Endothelial cell of umbilical vein (primary cell): ENCODE measurements around the gene RLF. TPM values are rescaled to one million over a fixed set of nuclear protein-coding genes. Genes with fewer than 3 reads are reported as not detected.

ENCODE experiments used
- BruUV-seq: library from RNA; stranded (reverse); fragments of 400-500 nt; replicated peaks from 2 replicates; lab custom pipeline; 2021; lab: Mats Ljungman, UMichigan
- CTCF ChIA-PET: fragments of 300-600, 350-600 bp; sonication (Branson Sonifier 250); formaldehyde crosslinking; loops from one replicate; lab custom pipeline; 2021; ENCODE audit warnings: antibody characterized with exemption, inconsistent platforms; lab: Charles Lee
- POLR2A ChIA-PET: fragments of 300-600, 350-600 bp; sonication (Branson Sonifier 250); formaldehyde crosslinking; loops from one replicate; lab custom pipeline; 2021; ENCODE audit warnings: antibody characterized with exemption, inconsistent platforms; lab: Charles Lee
- DNase-seq: peaks from one replicate; pipeline ENCODE4 v3.0.0-alpha.2; 2011; ENCODE audit warnings: low read depth, low spot score
- FAIRE-seq: peaks from 2 replicates; lab custom pipeline; 2011; peaks lifted over from hg19 to GRCh38; lab: Jason Lieb, UNC
- H2AFZ ChIP-seq: 2 replicates; pipeline ENCODE4 v1.6.0; 2012; ENCODE audit warnings: low read depth, low read length, control low read depth, inconsistent platforms
- H3K27ac ChIP-seq: 2 replicates; pipeline ENCODE4 v1.5.1; 2011; ENCODE audit warnings: low read depth, mild to moderate bottlenecking, control low read depth, low read length, moderate library complexity; ENCODE audit not compliant: insufficient read depth
- H3K27me3 ChIP-seq, 2 experiments: 2 replicates each; pipeline versions ENCODE4 v1.6.0 to v1.6.1; 2011; ENCODE audit warnings: low read length in 2 of 2, mixed read lengths in 1 of 2; ENCODE audit not compliant: control insufficient read depth in 2 of 2, insufficient read depth in 2 of 2
- H3K36me3 ChIP-seq, 2 experiments: 2 replicates in 1 of 2; 3 replicates in 1 of 2; pipeline ENCODE4 v1.5.1; 2011; ENCODE audit warnings: low read length in 2 of 2, mild to moderate bottlenecking in 1 of 2, moderate library complexity in 1 of 2; ENCODE audit not compliant: control insufficient read depth in 2 of 2, insufficient read depth in 2 of 2; ENCODE audit errors: extremely low read depth in 1 of 2
- H3K4me1 ChIP-seq: 3 replicates; pipeline ENCODE4 v1.5.1; 2011; ENCODE audit warnings: mild to moderate bottlenecking, low read length; ENCODE audit not compliant: control insufficient read depth, insufficient read depth; ENCODE audit errors: extremely low read depth
- H3K4me2 ChIP-seq: 2 replicates; pipeline ENCODE4 v1.6.1; 2011; ENCODE audit warnings: low read length, control low read depth, mixed read lengths; ENCODE audit not compliant: insufficient read depth
- H3K4me3 ChIP-seq, 3 experiments: fragments of 200-600 bp in 1 of 3; sonication (generic), shearing (Covaris generic) in 1 of 3; replicated peaks in 1 of 3; 2 replicates each; pipeline ENCODE4 v1.5.1; 2011 to 2016; ENCODE audit warnings: control low read depth in 3 of 3, low read length in 3 of 3, mild to moderate bottlenecking in 2 of 3, inconsistent platforms in 1 of 3, low read depth in 1 of 3, moderate library complexity in 1 of 3; ENCODE audit not compliant: insufficient read depth in 1 of 3
- H3K79me2 ChIP-seq: 2 replicates; pipeline ENCODE4 v1.6.0; 2012; ENCODE audit warnings: low read length, inconsistent platforms; ENCODE audit not compliant: control insufficient read depth, insufficient read depth
- H3K9ac ChIP-seq: replicated peaks from 2 replicates; pipeline ENCODE3; 2011; ENCODE audit warnings: low read length, control low read depth; ENCODE audit not compliant: insufficient read depth; ENCODE audit errors: extremely low read depth
- H3K9me1 ChIP-seq: replicated peaks from 3 replicates; pipeline ENCODE4 v1.6.0; 2011; ENCODE audit warnings: mild to moderate bottlenecking, low read length; ENCODE audit not compliant: control insufficient read depth, insufficient read depth; ENCODE audit errors: extremely low read depth
- H3K9me3 ChIP-seq: replicated peaks from 2 replicates; pipeline ENCODE4 v1.5.1; 2012; ENCODE audit warnings: low read length, inconsistent platforms; ENCODE audit not compliant: control insufficient read depth, insufficient read depth
- H4K20me1 ChIP-seq: replicated peaks from 2 replicates; pipeline ENCODE3; 2011; ENCODE audit warnings: mild to moderate bottlenecking, low read length; ENCODE audit not compliant: control insufficient read depth, insufficient read depth; ENCODE audit errors: extremely low read depth
- CTCF ChIP-seq, 2 donors: IDR thresholded peaks; 1 replicate in 1 of 2; 2 replicates in 1 of 2; pipeline ENCODE4 v1.5.1; 2011; ENCODE audit warnings: low read length in 2 of 2, mild to moderate bottlenecking in 2 of 2, moderate library complexity in 2 of 2, control low read depth in 1 of 2, inconsistent platforms in 1 of 2, low read depth in 1 of 2; ENCODE audit not compliant: insufficient read depth in 1 of 2; ENCODE audit errors: extremely low read depth in 1 of 2
- EZH2 ChIP-seq: IDR thresholded peaks from 2 replicates; pipeline ENCODE4 v1.6.1; 2012; ENCODE audit warnings: borderline replicate concordance, low read depth, mild to moderate bottlenecking, moderate library complexity, low read length, inconsistent platforms; ENCODE audit not compliant: severe bottlenecking
- FOS ChIP-seq: IDR thresholded peaks from 2 replicates; pipeline ENCODE4 v1.6.1; 2011; ENCODE audit warnings: mild to moderate bottlenecking, low read length, moderate library complexity, borderline replicate concordance; ENCODE audit not compliant: insufficient read depth
- GATA2 ChIP-seq: IDR thresholded peaks from 2 replicates; pipeline ENCODE4 v1.7.0; 2011; ENCODE audit warnings: low read depth, mild to moderate bottlenecking, moderate library complexity, mixed read lengths, low read length; ENCODE audit not compliant: insufficient read length, insufficient read depth
- JUN ChIP-seq: IDR thresholded peaks from 2 replicates; pipeline ENCODE4 v1.6.1; 2011; ENCODE audit warnings: borderline replicate concordance, low read depth; ENCODE audit not compliant: insufficient read length, insufficient read depth
- MAX ChIP-seq: IDR thresholded peaks from 2 replicates; pipeline ENCODE4 v1.6.1; 2011; ENCODE audit not compliant: insufficient read depth, insufficient read length
- MYC ChIP-seq: IDR thresholded peaks from one replicate; pipeline ENCODE4 v1.6.1; 2011; ENCODE audit warnings: mild to moderate bottlenecking, low read depth, low read length
- POLR2A ChIP-seq: IDR thresholded peaks from 2 replicates; pipeline ENCODE4 v1.6.1; 2012; ENCODE audit warnings: low read depth, mild to moderate bottlenecking, control low read depth, low read length
- POLR2AphosphoS5 ChIP-seq: IDR thresholded peaks from 2 replicates; pipeline ENCODE4 v1.6.1; 2012; ENCODE audit warnings: low read depth, mild to moderate bottlenecking, control low read depth, low read length, moderate library complexity; ENCODE audit not compliant: insufficient read depth
- dilution Hi-C: fragments of 300-500 bp; cut with MboI; formaldehyde crosslinking; loops from one replicate; pipeline ENCODE4 v1.15.0; 2019; ENCODE audit warnings: low sequenced_read_pairs; ENCODE audit not compliant: extremely low pct_ligation_motif_present
- intact Hi-C: fragments of 100-400 bp; cut with micrococcal nuclease; formaldehyde crosslinking; loops from one replicate; pipeline ENCODE4 v1.10.0; 2022
- polyA plus RNA-seq, 4 experiments: library from polyadenylated mRNA; depleted of rRNA in 3 of 4; stranded (reverse) in 3 of 4; unstranded in 1 of 4; fragments of >200 nt; gene quantifications; 2 replicates each; pipeline versions ENCODE4 v1.2.1 to v1.2.3, GENCODE V29; 2011 to 2012; ENCODE audit warnings: missing spikeins in 1 of 4
- total RNA-seq: library from RNA; stranded (reverse); gene quantifications from 2 replicates; pipeline ENCODE4 v1.2.3, GENCODE V29; 2021

RLF gene
- total and polyA plus RNA-seq, 2 donors (not counting 3 experiments of a cell fraction or from before 2014, with no cell fraction given), result 2.7 to 9.4 TPM

DNA sequence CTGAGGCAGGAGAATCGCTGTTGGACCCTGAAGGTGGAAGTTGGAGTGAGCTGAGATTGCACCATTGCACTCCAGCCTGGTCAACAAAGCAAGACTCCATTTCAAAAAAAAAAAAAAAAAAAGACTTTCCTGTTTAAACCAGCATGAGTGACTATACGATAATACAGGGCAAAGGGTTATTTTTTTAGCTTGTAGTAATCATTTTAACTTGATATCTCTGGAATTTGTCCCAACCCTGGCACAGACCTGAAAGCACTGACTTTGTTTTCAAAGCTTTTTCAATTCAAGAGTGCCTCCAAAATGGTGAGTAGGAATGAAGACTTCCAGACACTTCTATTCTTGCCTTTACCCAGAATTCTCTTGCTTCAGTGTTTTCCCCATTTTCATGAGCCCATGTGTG is 82.2 kb downstream of the RLF start:
- peak; percentile 56 for FAIRE-seq
- DNase-seq, result peak; percentile 90
- Histone ChIP-seq H3K79me2 (no peaks in the 10 kb centered on the region), H2AFZ (no peak overlapping the region), H3K27me3 (no peaks in the 10 kb centered on the region), H3K9me1 (no peaks in the 10 kb centered on the region), H3K9me3 (no peaks in the 10 kb centered on the region), H3K4me2 (no peak overlapping the region), H3K4me3 (no peak overlapping the region), H3K9ac (no peak overlapping the region), H3K36me3 (peaks cover 0 to 1% of the 10 kb centered on the region in 2 experiments), H3K27ac (peak overlapping the region; percentile 28), H4K20me1 (no peaks in the 10 kb centered on the region), H3K4me1 (peaks cover 22% of the 10 kb centered on the region)
- BruUV-seq, result no TSS peak
- dilution Hi-C loops (no loop called here), intact Hi-C loops (no loop called here)
- ChIA-PET POLR2A (interaction anchor here (0.6 kb wide), 1 partner anchor 144 kb away, joined by 6 read pairs; no protein-coding TSS in a partner anchor), CTCF (interaction anchor here (0.5 to 1.9 kb wide), 4 partner anchors 9 to 207 kb away, joined by 3 to 6 read pairs (median 4); no protein-coding TSS in a partner anchor)
- no peak for TF ChIP-seq POLR2AphosphoS5
- TF ChIP-seq FOS, result no peak
- TF ChIP-seq MAX, result no peak
- peak; percentile 37 for TF ChIP-seq GATA2
- TF ChIP-seq MYC, result no peak

DNA sequence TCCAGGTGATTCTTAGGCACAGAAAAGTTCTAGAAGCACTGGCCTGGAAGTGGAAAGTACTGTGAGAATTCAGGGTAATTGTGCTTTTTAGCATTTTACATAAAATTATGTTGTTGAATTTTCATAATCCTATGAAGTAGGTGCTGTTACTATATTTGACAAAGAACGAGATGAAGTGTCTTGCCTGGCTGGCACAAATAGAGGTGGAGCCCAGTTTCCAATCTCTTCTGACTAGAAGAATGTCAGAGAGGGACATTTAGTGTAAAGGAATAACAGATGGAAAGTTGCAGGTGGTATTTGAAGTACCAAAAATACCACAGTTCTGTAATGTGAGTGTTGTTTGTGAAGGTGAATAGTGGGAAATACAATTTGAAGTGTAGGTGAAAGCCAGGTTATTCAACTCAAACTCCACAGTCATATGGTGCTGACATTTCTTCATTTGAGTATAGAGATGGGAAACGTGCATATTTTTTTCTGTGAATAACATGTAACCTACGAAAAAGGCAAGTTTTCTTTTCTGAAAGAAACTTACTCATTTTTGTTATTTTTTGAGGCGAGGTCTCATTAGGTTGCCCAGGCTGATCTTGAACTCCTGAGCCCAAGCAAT is 83.1 kb downstream of the RLF start:
- intact Hi-C loops (no loop called here), dilution Hi-C loops (no loop called here)
- Histone ChIP-seq H3K4me2 (no peak overlapping the region), H3K9me1 (no peaks in the 10 kb centered on the region), H3K79me2 (no peaks in the 10 kb centered on the region), H3K4me3 (no peak overlapping the region), H3K9ac (no peak overlapping the region), H3K9me3 (no peaks in the 10 kb centered on the region), H2AFZ (no peak overlapping the region), H3K27ac (no peak overlapping the region), H3K36me3 (no peaks in the 10 kb centered on the region), H3K27me3 (no peaks in the 10 kb centered on the region), H3K4me1 (peaks cover 31% of the 10 kb centered on the region), H4K20me1 (no peaks in the 10 kb centered on the region)
- ChIA-PET POLR2A (no interaction called here), CTCF (interaction anchor here (0.6 kb wide), 1 partner anchor 8 kb away, joined by 3 read pairs; no protein-coding TSS in a partner anchor)
- FAIRE-seq, result no peak
- BruUV-seq, result no TSS peak
- TF ChIP-seq POLR2A (no peak), JUN (no peak), GATA2 (no peak), EZH2 (no peak), MYC (no peak), FOS (no peak), POLR2AphosphoS5 (no peak), CTCF (IDR thresholded peaks at IDR 0.05; ENCODE audit: extremely low read depth in 1 of 2, insufficient read depth in 1 of 2, low read depth in 1 of 2, low read length in 2 of 2) (no peak), MAX (no peak)
- DNase-seq, result peak; percentile 4
